ENCODE data around the gene CNTNAP2. TPM values are rescaled to one million over a fixed set of nuclear protein-coding genes. Genes with fewer than 3 reads are reported as not detected.

CNTNAP2 gene
- total and polyA plus RNA-seq, 2 of the 13 experiments (the other 11 are each of a cell fraction or from before 2014, with no cell fraction given): 0.40 to 0.42 TPM

GRCh38 chr7:148368562-148368961 lies 2252.0 kb downstream of the CNTNAP2 start:
- 67% methylated on average over 10 of the region's 10 CpGs for WGBS (ENCODE audit: low lambda C conversion rate)
- no peak overlapping the region for H3K4me3 ChIP-seq (replicated peaks in 1 of 3; ENCODE audit: insufficient read depth in 1 of 3, low read depth in 2 of 3, low read length in 3 of 3)
- POLR2A ChIA-PET: no interaction called here
- H3K9me3 ChIP-seq (ENCODE audit: low read length): no peaks in the 10 kb centered on the region
- H3K4me2 ChIP-seq (ENCODE audit: low read depth, low read length): no peak overlapping the region
- H3K9ac ChIP-seq (ENCODE audit: insufficient read depth, low read depth, low read length): no peak overlapping the region
- no TSS peak for BruUV-seq (replicated peaks)
- FAIRE-seq: no peak
- H3K4me1 ChIP-seq (ENCODE audit: insufficient read depth, low read length): no peaks in the 10 kb centered on the region
- no peak overlapping the region for H3K27ac ChIP-seq (ENCODE audit: extremely low read length, insufficient read depth, low read length)
- CTCF ChIA-PET (ENCODE audit: low intra/inter-chr PET ratio, low total read pairs): no interaction called here
- H4K20me1 ChIP-seq (ENCODE audit: insufficient read depth, low read length): no peaks in the 10 kb centered on the region
- TF ChIP-seq TBX3 (IDR thresholded peaks at IDR 0.05; ENCODE audit: borderline replicate concordance) (no peak), ZNF574 (CRISPR knock-in tag; IDR thresholded peaks at IDR 0.05) (no peak), ZNF501 (CRISPR knock-in tag; IDR thresholded peaks at IDR 0.05) (no peak), SRSF1 (optimal IDR thresholded peaks at IDR 0.05; ENCODE audit: low read depth, low read length) (no peak), ZNF850 (CRISPR knock-in tag; conservative IDR thresholded peaks at IDR 0.05) (no peak), TRIM22 (IDR thresholded peaks at IDR 0.05) (no peak), ZNF761 (CRISPR knock-in tag; conservative IDR thresholded peaks at IDR 0.05) (no peak), ZFP62 (CRISPR knock-in tag; IDR thresholded peaks at IDR 0.05) (no peak), TBX2 (CRISPR knock-in tag; IDR thresholded peaks at IDR 0.05; ENCODE audit: borderline replicate concordance) (no peak), ZMAT3 (CRISPR knock-in tag; conservative IDR thresholded peaks at IDR 0.05) (no peak), HMGA1 (CRISPR knock-in tag; conservative IDR thresholded peaks at IDR 0.05) (no peak), ZBTB43 (CRISPR knock-in tag; conservative IDR thresholded peaks at IDR 0.05) (no peak), TP53 (CRISPR knock-in tag; conservative IDR thresholded peaks at IDR 0.05) (no peak), BORCS8-MEF2B (CRISPR knock-in tag; IDR thresholded peaks at IDR 0.05) (no peak), THYN1 (CRISPR knock-in tag; IDR thresholded peaks at IDR 0.05; ENCODE audit: borderline replicate concordance, low read depth) (no peak)
- H3K36me3 ChIP-seq (replicated peaks in 1 of 2; ENCODE audit: control insufficient read depth in 1 of 2, insufficient read depth in 2 of 2, low read length in 2 of 2): no peaks in the 10 kb centered on the region
- no peaks in the 10 kb centered on the region for H3K79me2 ChIP-seq (ENCODE audit: insufficient read depth, low read length)
- in situ Hi-C loops (cut with HindIII; ENCODE audit: extremely low pct_ligation_motif_present, low pct_unique_long_range_greater_than_20kb): no loop called here
- intact Hi-C loops (cut with micrococcal nuclease; ENCODE audit: unreplicated experiment): no loop called here
- no peak overlapping the region for H2AFZ ChIP-seq (ENCODE audit: low read length)
- DNase-seq (ENCODE audit: low spot score): no peak
- ATAC-seq: no peak
- H3K27me3 ChIP-seq (ENCODE audit: control insufficient read depth in 1 of 2, insufficient read depth in 2 of 2, low read length in 2 of 2): no peaks in the 10 kb centered on the region
